ENCODE results near the gene OR10A4. TPM values are rescaled to one million over a fixed set of nuclear protein-coding genes. Genes with fewer than 3 reads are reported as not detected.

Gene OR10A4
- total RNA-seq, 4 donors from 2014 or later = not detected

GRCh38 chr11:6927030-6927617 lies 50.7 kb downstream of the OR10A4 start:
- Histone ChIP-seq H3K4me3 (peak overlapping the region; percentile 39 to 52), H3K27me3 (peaks cover 32% of the 10 kb centered on the region), H3K9me3 (no peaks in the 10 kb centered on the region), H3K27ac (peak overlapping the region in 1 of 4 donors; percentile 64), H3K36me3 (no peaks in the 10 kb centered on the region), H3K4me1 (peaks cover 0 to 13% (median 6%) of the 10 kb centered on the region in 3 donors)
- ATAC-seq = no peak
- 9 to 11% methylated on average over 7 to 11 of the region's 11 CpGs for WGBS, 2 donors (ENCODE audit: low coverage in 1 of 2)
- no peak for TF ChIP-seq POLR2AphosphoS5 (IDR thresholded peaks at IDR 0.05)
- TF ChIP-seq EP300 (IDR thresholded peaks at IDR 0.05) = no peak
- TF ChIP-seq CTCF (IDR thresholded peaks at IDR 0.05) = no peak
- no peak for TF ChIP-seq POLR2A (IDR thresholded peaks at IDR 0.05)

Other genes with a start within 250 kb of the OR10A4 start
- 10 to 100 TPM; 22.2 to 59.8 (median 37.8) TPM for gene DCHS1, start 220.8 kb upstream of the OR10A4 start, total RNA-seq
- 10 to 100 TPM; 12.6 to 35.0 (median 18.6) TPM for gene MRPL17, start 193.3 kb upstream of the OR10A4 start, total RNA-seq
- not detected for gene OR2AG2, start 104.6 kb upstream of the OR10A4 start, total RNA-seq
- not detected for gene OR2AG1, start 93.6 kb upstream of the OR10A4 start, total RNA-seq
- under 1 TPM in 2 of 4 donors, not detected in 2; 0.08 to 0.13 TPM for gene OR6A2, start 76.9 kb upstream of the OR10A4 start, total RNA-seq
- gene OR10A5, start 30.9 kb upstream of the OR10A4 start, total RNA-seq = not detected
- under 1 TPM in 1 of 4 donors, not detected in 3; 0.12 TPM for gene OR10A2, start 13.6 kb upstream of the OR10A4 start, total RNA-seq
- under 1 TPM in 1 of 4 donors, not detected in 3; 0.31 TPM for gene OR2D2, start 15.9 kb downstream of the OR10A4 start, total RNA-seq
- gene OR2D3, start 44.4 kb downstream of the OR10A4 start, total RNA-seq = not detected
- gene ZNF215, start 49.8 kb downstream of the OR10A4 start, total RNA-seq = under 1 TPM; 0.20 to 0.54 (median 0.36) TPM
- 1 to 10 TPM; 2.1 to 4.0 (median 3.5) TPM for gene ZNF214, start 143.7 kb downstream of the OR10A4 start, total RNA-seq
- gene NLRP14, start 143.9 kb downstream of the OR10A4 start, total RNA-seq = not detected
- under 1 TPM in 1 of 4 donors, not detected in 3; 0.15 TPM for gene RBMXL2, start 212.4 kb downstream of the OR10A4 start, total RNA-seq

Measured in gastroesophageal sphincter (tissue), 4 donors.